K562 (cell line): ENCODE results near the gene SCMH1. TPM values are rescaled to one million over a fixed set of nuclear protein-coding genes. Genes with fewer than 3 reads are reported as not detected.

Experiments used
- ATAC-seq: fragments of 200-7000 bp; cut with Tn5 transposase; 3 replicates; pipeline ENCODE4 v1.9.1; 2020; ENCODE audit warnings: moderate library complexity
- BruUV-seq: library from RNA; stranded (reverse); fragments of 400-500 nt; replicated peaks from 2 replicates; lab custom pipeline; 2021; lab: Mats Ljungman, UMichigan
- CTCF ChIA-PET: fragments of 300-600 bp; formaldehyde crosslinking; extraction: SDS; loops from one replicate; lab custom pipeline; 2021; ENCODE audit warnings: low intra/inter-chr PET ratio; lab: Yijun Ruan, JAX
- POLR2A ChIA-PET: fragments of 300-600, 350-650 bp; sonication (Branson Sonifier 250); formaldehyde crosslinking; extraction: SDS; loops from one replicate; lab custom pipeline; 2021; ENCODE audit warnings: antibody characterized with exemption, inconsistent platforms; lab: Yijun Ruan, JAX
- DNase-seq, 4 experiments: peaks; one replicate each; pipeline versions ENCODE4 v3.0.0 to v3.0.0-alpha.2; 2011 to 2018; ENCODE audit warnings: low spot score in 3 of 4, mixed read lengths in 3 of 4; ENCODE audit errors: extremely low read depth in 1 of 4
- FAIRE-seq: peaks from 2 replicates; lab custom pipeline; 2011; peaks lifted over from hg19 to GRCh38; lab: Jason Lieb, UNC
- H2AFZ ChIP-seq: 2 replicates; pipeline ENCODE4 v1.6.0; 2011; ENCODE audit warnings: low read depth, low read length, control low read depth, inconsistent platforms
- H3K27ac ChIP-seq: fragments of 200-600 bp; 3 replicates; pipeline ENCODE4 v1.8.0; 2011; ENCODE audit warnings: low read depth, mild to moderate bottlenecking, control low read depth, inconsistent platforms, low read length, moderate library complexity, mixed read lengths; ENCODE audit errors: extremely low read depth
- H3K27me3 ChIP-seq, 2 experiments: fragments of 300-600 bp in 1 of 2; 2 replicates in 1 of 2; 3 replicates in 1 of 2; pipeline versions ENCODE4 v1.6.0 to v1.8.0; 2011; ENCODE audit warnings: inconsistent platforms in 2 of 2, low read length in 2 of 2, mild to moderate bottlenecking in 1 of 2, mixed read lengths in 1 of 2, moderate library complexity in 1 of 2; ENCODE audit not compliant: control insufficient read depth in 2 of 2, insufficient read depth in 2 of 2
- H3K36me3 ChIP-seq: fragments of 300-600 bp; 3 replicates; pipeline ENCODE4 v1.8.0; 2011; ENCODE audit warnings: mild to moderate bottlenecking, low read length, inconsistent platforms; ENCODE audit not compliant: control insufficient read depth, insufficient read depth
- H3K4me1 ChIP-seq, 2 experiments: fragments of 200-600 bp in 1 of 2; replicated peaks in 1 of 2; 2 replicates in 1 of 2; 3 replicates in 1 of 2; pipeline versions ENCODE4 v1.5.1 to v1.8.0; 2011; ENCODE audit warnings: inconsistent platforms in 2 of 2, low read length in 2 of 2, mild to moderate bottlenecking in 1 of 2, mixed read lengths in 1 of 2, moderate library complexity in 1 of 2; ENCODE audit not compliant: control insufficient read depth in 2 of 2, insufficient read depth in 2 of 2
- H3K4me2 ChIP-seq: 2 replicates; pipeline ENCODE4 v1.6.1; 2011; ENCODE audit warnings: low read length, control low read depth, inconsistent platforms, mixed read lengths; ENCODE audit not compliant: insufficient read depth
- H3K4me3 ChIP-seq: fragments of 200-600 bp; sonication (generic), shearing (Covaris generic); 2 replicates; pipeline ENCODE4 v1.5.1; 2016; ENCODE audit warnings: control low read depth, inconsistent platforms
- H3K79me2 ChIP-seq: fragments of 200-600 bp; 3 replicates; pipeline ENCODE4 v1.8.0; 2011; ENCODE audit warnings: low read length, inconsistent platforms; ENCODE audit not compliant: control insufficient read depth, insufficient read depth
- H3K9ac ChIP-seq, 2 experiments: 2 replicates each; pipeline versions ENCODE4 v1.6.0 to v1.6.1; 2011; ENCODE audit warnings: low read depth in 2 of 2, low read length in 2 of 2, control low read depth in 1 of 2, inconsistent platforms in 1 of 2, mild to moderate bottlenecking in 1 of 2, mixed read lengths in 1 of 2; ENCODE audit not compliant: insufficient read depth in 1 of 2
- H3K9me1 ChIP-seq: one replicate; pipeline ENCODE4 v1.6.0; 2011; ENCODE audit warnings: inconsistent platforms, mild to moderate bottlenecking, low read length, moderate library complexity; ENCODE audit not compliant: control insufficient read depth, insufficient read depth
- H3K9me3 ChIP-seq: replicated peaks from 2 replicates; pipeline ENCODE4 v1.5.1; 2011; ENCODE audit warnings: low read depth, low read length, inconsistent platforms; ENCODE audit not compliant: control insufficient read depth, insufficient read depth
- H4K20me1 ChIP-seq: replicated peaks from 2 replicates; pipeline ENCODE4 v1.6.1; 2011; ENCODE audit warnings: low read length, inconsistent platforms, mixed read lengths; ENCODE audit not compliant: control insufficient read depth, insufficient read depth
- ATF7 ChIP-seq: fragments of 450-650 bp; IDR thresholded peaks from 2 replicates; pipeline ENCODE4 v1.7.1; 2014; ENCODE audit warnings: mild to moderate bottlenecking, moderate library complexity
- CHD1 ChIP-seq: fragments of 200-600 bp; sonication (generic); IDR thresholded peaks from one replicate; pipeline ENCODE4 v1.6.1; 2012; ENCODE audit warnings: mild to moderate bottlenecking, moderate library complexity, low read length, inconsistent platforms
- HNRNPL ChIP-seq: fragments of 200-400 bp; formaldehyde crosslinking; IDR thresholded peaks from 2 replicates; pipeline ENCODE4 v1.6.1; 2017; ENCODE audit warnings: low read depth, mild to moderate bottlenecking, low read length
- MED1 ChIP-seq: sonication (generic); formaldehyde crosslinking; IDR thresholded peaks from 2 replicates; pipeline ENCODE4 v1.8.1; 2023; ENCODE audit warnings: missing genetic modification reagents, borderline replicate concordance
- RAD51 ChIP-seq: fragments of 450-650 bp; IDR thresholded peaks from 2 replicates; pipeline ENCODE4 v1.7.1; 2016; ENCODE audit warnings: low read depth, mild to moderate bottlenecking, borderline replicate concordance
- TSC22D4 ChIP-seq: fragments of 450-650 bp; IDR thresholded peaks from 2 replicates; pipeline ENCODE4 v1.6.1; 2016; ENCODE audit warnings: missing genetic modification characterization, missing biosample characterization, control low read depth
- WGBS: fragments of 100-300 bp; shearing (Covaris generic); methylation state at CpG from one replicate; pipeline ENCODE4 v1.1.6; 2016; ENCODE audit warnings: low coverage, mixed read lengths; ENCODE audit not compliant: insufficient coverage; ENCODE audit errors: missing lambda C conversion rate; 5-methylcytosine and 5-hydroxymethylcytosine counted together
- in situ Hi-C: fragments of 300-500 bp; cut with MboI; formaldehyde crosslinking; loops from 4 replicates; pipeline ENCODE4 v1.15.0; 2018; ENCODE audit warnings: inconsistent platforms, mixed read lengths
- intact Hi-C: fragments of 100-400 bp; cut with micrococcal nuclease; formaldehyde crosslinking; loops from 2 replicates; pipeline ENCODE4 v1.14.2; 2022
- polyA plus RNA-seq, 8 experiments: library from polyadenylated mRNA; depleted of rRNA in 4 of 8; stranded (reverse) in 5 of 8; unstranded in 3 of 8; fragments of >200 nt; fragmentation: Nextera tagmentation in 2 of 8; fragmentation: Illumina TruSeq in 1 of 8; extraction: Ambion mirVana in 2 of 8; extraction: Trizol in 1 of 8; gene quantifications; 2 replicates each; pipeline versions ENCODE4 v1.2.1 to v1.2.3, GENCODE V29; 2011 to 2014; ENCODE audit warnings: inconsistent platforms in 1 of 8, missing spikeins in 1 of 8
- total RNA-seq, 7 experiments: library from RNA; depleted of rRNA in 6 of 7; stranded (reverse); fragments of >200 nt in 6 of 7; fragmentation: Illumina TruSeq in 2 of 7; extraction: Trizol in 2 of 7; gene quantifications; 2 replicates each; pipeline versions ENCODE4 v1.2.1 to v1.2.3, GENCODE V29; 2011 to 2021; ENCODE audit warnings: low replicate concordance in 1 of 7

Gene SCMH1
- total and polyA plus RNA-seq, 9 of the 15 experiments (the other 6 are each of a cell fraction or from before 2014, with no cell fraction given), result 8.5 to 37.0 (median 26.8) TPM

DNA sequence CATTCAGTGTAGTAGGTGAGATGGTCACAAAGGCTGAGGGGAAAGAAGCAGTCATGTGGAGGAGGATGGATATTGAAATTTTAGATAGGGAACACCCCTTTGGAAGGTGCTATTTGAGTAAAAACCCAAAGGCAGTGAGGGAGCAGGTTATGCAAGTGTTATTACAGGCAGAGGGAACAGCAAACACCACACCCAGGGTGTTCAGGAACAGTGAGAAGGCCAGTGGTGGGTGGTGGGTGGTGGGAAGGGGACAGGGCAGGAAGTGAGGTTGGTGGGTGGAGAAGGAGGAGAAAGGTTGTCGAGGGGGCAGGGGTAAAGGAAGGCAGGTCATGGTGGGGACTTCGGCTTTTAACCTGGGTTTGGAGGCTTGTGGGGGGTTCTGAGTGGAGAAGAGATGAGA is 39.2 kb upstream of the SCMH1 start:
- in situ Hi-C loops (no loop called here), intact Hi-C loops (no loop called here)
- DNase-seq, result no peak
- Histone ChIP-seq H2AFZ (no peak overlapping the region), H3K4me3 (no peak overlapping the region), H3K27ac (no peak overlapping the region), H3K9ac (no peak overlapping the region), H3K9me1 (no peaks in the 10 kb centered on the region), H3K9me3 (no peaks in the 10 kb centered on the region), H3K36me3 (no peaks in the 10 kb centered on the region), H3K27me3 (peaks cover 17 to 60% of the 10 kb centered on the region in 2 experiments; a peak in 4 of 5 replicates), H3K4me2 (no peak overlapping the region), H3K4me1 (no peaks in the 10 kb centered on the region), H3K79me2 (no peaks in the 10 kb centered on the region), H4K20me1 (peaks cover 8% of the 10 kb centered on the region; the same call in 1 of the 2 replicates)
- no peak for FAIRE-seq
- CTCF ChIA-PET, result no interaction called here
- POLR2A ChIA-PET, result interaction anchor here (0.6 to 0.7 kb wide), 2 partner anchors 19 to 112 kb away, joined by 3 read pairs; no protein-coding TSS in a partner anchor
- no peak for TF ChIP-seq MED1
- no peak for TF ChIP-seq RAD51
- no peak for TF ChIP-seq HNRNPL
- no peak for TF ChIP-seq ATF7
- TF ChIP-seq TSC22D4 (tag), result no peak
- TF ChIP-seq CHD1, result no peak
- 0% methylated on average over 2 of the region's 2 CpGs for WGBS
- no TSS peak for BruUV-seq
- ATAC-seq, result no peak
